ENCODE data around the gene LRP1.

DNA sequence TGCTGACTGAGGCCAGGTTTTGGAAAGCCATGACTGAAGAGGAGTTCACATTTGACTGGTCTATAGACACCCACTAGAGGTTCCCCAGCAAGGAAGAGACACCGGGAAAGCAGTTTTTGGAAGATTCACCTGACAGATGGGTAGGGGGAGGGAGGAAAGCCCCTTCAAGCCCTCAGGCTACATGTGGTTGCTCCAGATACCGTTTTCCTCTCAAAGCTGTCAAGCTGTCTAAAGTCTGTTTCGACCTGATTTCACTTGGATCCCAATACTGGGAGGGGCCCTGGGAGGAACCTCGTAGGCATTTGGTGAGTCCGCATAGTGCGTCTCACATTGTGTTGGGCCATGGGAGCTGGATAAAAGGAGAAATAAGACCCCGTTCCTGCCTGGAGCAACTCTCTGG lies 1.7 kb upstream of the LRP1 start:
- TF ChIP-seq, protein P1, sequence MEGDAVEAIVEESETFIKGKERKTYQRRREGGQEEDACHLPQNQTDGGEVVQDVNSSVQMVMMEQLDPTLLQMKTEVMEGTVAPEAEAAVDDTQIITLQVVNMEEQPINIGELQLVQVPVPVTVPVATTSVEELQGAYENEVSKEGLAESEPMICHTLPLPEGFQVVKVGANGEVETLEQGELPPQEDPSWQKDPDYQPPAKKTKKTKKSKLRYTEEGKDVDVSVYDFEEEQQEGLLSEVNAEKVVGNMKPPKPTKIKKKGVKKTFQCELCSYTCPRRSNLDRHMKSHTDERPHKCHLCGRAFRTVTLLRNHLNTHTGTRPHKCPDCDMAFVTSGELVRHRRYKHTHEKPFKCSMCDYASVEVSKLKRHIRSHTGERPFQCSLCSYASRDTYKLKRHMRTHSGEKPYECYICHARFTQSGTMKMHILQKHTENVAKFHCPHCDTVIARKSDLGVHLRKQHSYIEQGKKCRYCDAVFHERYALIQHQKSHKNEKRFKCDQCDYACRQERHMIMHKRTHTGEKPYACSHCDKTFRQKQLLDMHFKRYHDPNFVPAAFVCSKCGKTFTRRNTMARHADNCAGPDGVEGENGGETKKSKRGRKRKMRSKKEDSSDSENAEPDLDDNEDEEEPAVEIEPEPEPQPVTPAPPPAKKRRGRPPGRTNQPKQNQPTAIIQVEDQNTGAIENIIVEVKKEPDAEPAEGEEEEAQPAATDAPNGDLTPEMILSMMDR (IDR thresholded peaks at IDR 0.05) = no peak
- TF ChIP-seq POLR2AphosphoS5 (IDR thresholded peaks at IDR 0.05) = no peak
- TF ChIP-seq POLR2A (IDR thresholded peaks at IDR 0.05) = no peak

Data from prostate gland (tissue), 2 donors.